PFSK-1 (cell line): ENCODE measurements around the gene PDGFD.

ENCODE experiments used
- POLR2AphosphoS5 ChIP-seq: IDR thresholded peaks from 2 replicates; pipeline ENCODE4 v1.6.1; 2012; ENCODE audit warnings: low read depth, mild to moderate bottlenecking, control low read depth, low read length, moderate library complexity
- REST ChIP-seq, 2 experiments: IDR thresholded peaks; 2 replicates each; pipeline versions ENCODE4 v1.6.1 to v1.8.0; 2011 to 2012; ENCODE audit warnings: low read depth in 2 of 2, low read length in 2 of 2, control low read depth in 1 of 2, inconsistent platforms in 1 of 2, mild to moderate bottlenecking in 1 of 2, moderate library complexity in 1 of 2; ENCODE audit not compliant: insufficient read depth in 1 of 2
- SIN3A ChIP-seq: IDR thresholded peaks from 2 replicates; pipeline ENCODE4 v1.6.1; 2012; ENCODE audit warnings: mild to moderate bottlenecking, low read length, moderate library complexity, borderline replicate concordance; ENCODE audit not compliant: insufficient read depth
- TAF1 ChIP-seq: IDR thresholded peaks from 2 replicates; pipeline ENCODE4 v1.6.1; 2012; ENCODE audit warnings: low read length, control low read depth, borderline replicate concordance; ENCODE audit not compliant: insufficient read depth

GRCh38 chr11:104060004-104060794, 103.7 kb downstream of the PDGFD start:
- TF ChIP-seq POLR2AphosphoS5: no peak
- TF ChIP-seq REST (IDR thresholded peaks at IDR 0.05; ENCODE audit: insufficient read depth in 1 of 2, low read depth in 2 of 2, low read length in 2 of 2): no peak
- no peak for TF ChIP-seq SIN3A
- TF ChIP-seq TAF1: no peak
